C4-2B (cell line): ENCODE results near the gene NT5DC3.

Source experiments
- H3K27ac ChIP-seq: fragments of 450-650 bp; 2 replicates; pipeline ENCODE4 v1.5.1; 2017
- ZFX ChIP-seq: fragments of 450-650 bp; IDR thresholded peaks from 2 replicates; pipeline ENCODE4 v1.6.1; 2017
- TF ChIP-seq, protein P1 (sequence below): fragments of 450-650 bp; conservative IDR thresholded peaks from 2 replicates; pipeline ENCODE4 v1.5.1; 2017; ENCODE audit warnings: mild to moderate bottlenecking

Gene NT5DC3

DNA sequence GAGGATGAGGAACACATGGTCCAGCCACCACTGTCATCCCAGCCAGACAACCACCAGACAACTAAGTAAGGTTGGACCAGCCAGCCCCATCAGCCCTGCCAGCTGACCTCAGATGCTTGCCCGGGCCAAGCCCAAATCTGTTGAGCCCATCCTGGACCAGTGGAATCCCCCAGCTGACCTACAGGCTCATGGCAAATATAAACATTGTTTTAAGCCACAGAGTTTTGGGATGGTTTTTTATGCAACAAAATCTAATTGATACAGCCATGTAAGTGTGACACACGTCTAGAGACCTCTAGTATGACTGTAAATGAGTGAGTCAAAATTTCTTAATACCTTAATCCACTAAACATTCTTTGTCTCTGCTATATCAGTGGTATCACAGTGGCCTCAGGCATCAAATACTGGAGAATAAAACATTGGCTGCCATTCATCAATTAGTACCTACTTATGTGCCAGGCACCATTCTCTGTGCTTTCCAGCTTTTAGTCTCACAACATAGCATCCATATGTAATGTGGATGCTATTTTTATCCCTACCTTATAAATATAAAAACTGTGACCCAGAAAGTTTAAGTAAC is 24.2 kb upstream of the NT5DC3 start:
- no peak overlapping the region for H3K27ac ChIP-seq
- TF ChIP-seq, protein P1, sequence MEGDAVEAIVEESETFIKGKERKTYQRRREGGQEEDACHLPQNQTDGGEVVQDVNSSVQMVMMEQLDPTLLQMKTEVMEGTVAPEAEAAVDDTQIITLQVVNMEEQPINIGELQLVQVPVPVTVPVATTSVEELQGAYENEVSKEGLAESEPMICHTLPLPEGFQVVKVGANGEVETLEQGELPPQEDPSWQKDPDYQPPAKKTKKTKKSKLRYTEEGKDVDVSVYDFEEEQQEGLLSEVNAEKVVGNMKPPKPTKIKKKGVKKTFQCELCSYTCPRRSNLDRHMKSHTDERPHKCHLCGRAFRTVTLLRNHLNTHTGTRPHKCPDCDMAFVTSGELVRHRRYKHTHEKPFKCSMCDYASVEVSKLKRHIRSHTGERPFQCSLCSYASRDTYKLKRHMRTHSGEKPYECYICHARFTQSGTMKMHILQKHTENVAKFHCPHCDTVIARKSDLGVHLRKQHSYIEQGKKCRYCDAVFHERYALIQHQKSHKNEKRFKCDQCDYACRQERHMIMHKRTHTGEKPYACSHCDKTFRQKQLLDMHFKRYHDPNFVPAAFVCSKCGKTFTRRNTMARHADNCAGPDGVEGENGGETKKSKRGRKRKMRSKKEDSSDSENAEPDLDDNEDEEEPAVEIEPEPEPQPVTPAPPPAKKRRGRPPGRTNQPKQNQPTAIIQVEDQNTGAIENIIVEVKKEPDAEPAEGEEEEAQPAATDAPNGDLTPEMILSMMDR = no peak
- no peak for TF ChIP-seq ZFX

DNA sequence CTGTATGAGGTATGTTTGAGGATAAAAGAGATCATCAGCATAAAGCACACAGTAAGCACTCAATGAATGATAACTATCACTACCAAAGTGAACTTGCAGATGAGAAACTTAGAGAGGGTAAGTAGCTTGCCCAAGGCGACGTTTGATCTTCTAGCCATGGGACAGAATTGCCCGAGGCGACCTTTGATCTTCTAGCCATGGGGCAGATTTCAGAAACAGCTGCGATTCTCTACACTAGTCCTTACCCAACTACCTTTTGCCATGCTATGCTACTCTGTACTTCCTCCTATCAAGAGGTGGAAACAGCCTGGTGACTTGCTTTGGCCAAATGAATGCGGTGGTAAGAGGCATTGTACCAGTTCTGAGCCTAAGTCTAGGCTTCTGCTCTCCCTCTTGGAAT is 23.7 kb upstream of the NT5DC3 start:
- no peak overlapping the region for H3K27ac ChIP-seq
- TF ChIP-seq ZFX = no peak
- TF ChIP-seq, protein P1 = no peak

DNA sequence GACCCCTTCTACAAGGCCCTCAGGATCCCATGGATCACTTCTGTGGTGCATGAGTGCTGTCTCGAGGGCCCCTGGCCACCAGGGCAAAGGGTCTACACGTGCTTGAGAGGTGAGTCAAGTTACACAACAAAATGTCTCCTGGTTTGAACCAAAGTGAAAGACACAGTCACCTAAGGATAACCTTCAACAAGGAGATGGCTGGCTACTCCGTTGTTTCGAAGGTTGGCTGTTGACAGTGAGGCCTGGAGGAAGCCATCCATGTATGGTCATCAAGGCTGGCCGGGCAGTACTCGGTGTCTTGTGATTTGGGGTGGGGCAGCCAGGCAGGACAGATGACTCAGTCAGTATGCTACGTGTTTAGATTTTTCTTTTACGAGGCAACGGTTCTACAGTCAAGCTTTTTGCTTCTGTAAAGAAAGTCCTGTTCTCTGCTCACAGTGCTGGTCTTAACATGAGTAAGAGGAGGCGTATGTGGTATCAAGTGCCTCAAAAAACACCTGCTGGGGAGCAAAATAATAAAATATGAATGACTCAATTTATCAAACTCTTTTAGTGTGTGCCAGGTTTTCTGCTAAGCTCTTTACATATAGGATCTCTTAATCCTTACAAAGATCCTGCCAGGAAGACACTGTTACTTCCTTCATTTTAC is 18.0 kb upstream of the NT5DC3 start:
- peak overlapping the region; percentile 59 for H3K27ac ChIP-seq
- TF ChIP-seq, protein P1 = no peak
- TF ChIP-seq ZFX = no peak

DNA sequence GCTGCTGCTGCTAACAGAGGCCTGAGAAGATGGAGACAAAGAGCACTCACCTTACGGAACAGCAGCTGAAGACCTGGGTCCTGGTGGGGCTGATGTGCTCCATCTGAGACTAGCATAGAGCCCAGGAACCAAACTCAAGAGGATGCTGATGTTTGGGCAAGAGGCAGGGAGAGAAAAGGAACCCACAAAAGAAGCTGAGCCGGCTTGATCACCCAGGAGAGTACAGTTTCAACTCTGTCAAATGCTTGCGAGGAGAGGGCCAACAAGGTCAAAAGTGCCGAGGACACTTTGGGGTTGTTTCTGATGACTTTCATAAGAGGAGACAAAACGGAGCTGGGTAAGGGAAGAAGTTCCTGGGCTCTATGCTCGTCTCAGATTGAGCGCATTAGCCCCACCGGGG is 17.3 kb upstream of the NT5DC3 start:
- H3K27ac ChIP-seq = peak overlapping the region; percentile 59
- TF ChIP-seq, protein P1 = no peak
- TF ChIP-seq ZFX = no peak

DNA sequence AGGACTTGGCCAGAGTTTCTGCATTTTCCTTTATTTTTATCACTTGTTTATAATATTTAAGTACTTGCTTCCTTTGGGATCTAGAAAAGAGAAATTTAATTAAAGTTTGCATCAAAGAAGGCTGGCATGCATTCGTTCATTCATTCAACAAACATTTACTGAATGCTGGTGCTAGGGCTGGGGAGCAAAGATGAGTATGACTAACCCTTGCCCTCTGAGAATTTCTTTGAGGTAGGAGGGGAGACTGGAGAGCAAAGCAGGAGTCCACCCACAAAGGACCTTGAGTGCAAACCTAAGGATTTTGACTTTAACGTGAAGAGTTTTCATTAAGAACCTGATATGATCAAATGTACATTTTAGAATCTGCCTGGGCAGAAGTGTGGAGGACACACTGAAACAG is 16.1 kb upstream of the NT5DC3 start:
- H3K27ac ChIP-seq = no peak overlapping the region
- no peak for TF ChIP-seq ZFX
- TF ChIP-seq, protein P1 = no peak

DNA sequence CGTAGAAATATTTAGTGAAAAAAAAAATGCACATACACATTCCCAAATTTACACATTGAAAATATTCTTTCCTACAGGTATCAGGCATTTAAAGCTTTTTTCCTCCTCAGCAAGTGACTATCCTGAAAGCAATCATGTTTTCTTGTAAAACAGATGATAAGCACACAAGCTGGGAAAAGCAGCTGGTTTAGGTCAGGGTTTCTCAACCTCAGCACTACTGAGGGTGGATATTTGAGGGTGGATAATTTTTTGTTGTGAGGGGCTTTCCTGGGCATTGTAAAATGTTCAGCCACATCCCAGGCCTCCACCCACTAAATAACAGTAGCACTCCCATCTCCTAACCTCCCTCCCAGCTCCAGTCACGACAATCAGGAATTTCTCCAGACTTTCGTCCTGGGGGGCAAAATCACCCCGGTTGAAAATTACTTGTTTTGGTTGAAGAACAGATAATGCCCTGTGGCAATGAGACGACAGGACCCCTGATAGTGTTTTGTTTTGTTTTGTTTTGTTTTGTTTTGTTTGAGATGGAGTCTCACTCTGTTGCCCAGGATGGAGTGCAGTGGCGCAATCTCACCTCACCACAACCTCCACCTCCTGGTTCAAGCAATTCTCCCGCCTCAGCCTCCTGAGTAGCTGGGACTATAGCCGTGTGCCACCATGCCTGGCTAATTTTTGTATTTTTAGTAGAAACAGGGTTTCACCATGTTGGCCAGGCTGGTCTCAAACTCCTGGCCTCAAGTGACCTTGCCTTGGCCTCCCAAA is 15.0 kb upstream of the NT5DC3 start:
- TF ChIP-seq, protein P1 = no peak
- no peak for TF ChIP-seq ZFX
- no peak overlapping the region for H3K27ac ChIP-seq

DNA sequence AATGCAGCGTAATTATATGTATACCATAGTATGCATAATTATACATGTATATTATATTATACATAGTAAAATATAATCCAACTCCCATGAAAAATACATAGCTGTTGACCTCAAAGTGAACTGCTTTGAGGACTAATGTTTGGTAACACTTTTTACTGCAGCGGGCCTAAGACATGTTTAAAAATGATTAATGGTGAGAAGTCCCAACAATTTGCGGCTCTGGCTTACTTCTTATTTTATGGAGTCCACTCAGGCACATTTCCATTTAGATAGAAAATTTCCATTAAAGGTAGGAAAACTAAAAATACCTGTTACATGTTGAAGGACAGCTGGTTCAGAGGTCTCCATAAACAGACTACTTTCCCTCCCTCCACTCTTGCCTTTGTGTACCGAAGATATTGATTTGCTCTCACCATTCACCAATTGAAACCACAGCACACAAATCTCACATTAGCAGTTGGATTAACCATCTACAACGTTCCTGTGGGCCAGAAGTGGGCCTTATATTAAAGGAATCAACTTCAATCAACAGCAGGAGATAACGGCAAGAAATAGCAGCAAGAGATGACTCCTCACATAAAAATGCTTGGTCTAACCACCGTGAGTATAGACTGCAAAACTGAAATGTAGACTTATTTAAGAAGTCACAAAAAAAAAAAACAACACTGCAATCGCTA is 14.1 kb upstream of the NT5DC3 start:
- H3K27ac ChIP-seq = no peak overlapping the region
- no peak for TF ChIP-seq ZFX
- TF ChIP-seq, protein P1 = no peak
